ENCODE measurements around the gene BTBD2.

The BTBD2 gene

GRCh38 chr19:2056837-2057192, 41.3 kb upstream of the BTBD2 start (continued):
- no peak for TF ChIP-seq POU6F1 (CRISPR knock-in tag; IDR thresholded peaks at IDR 0.05; ENCODE audit: borderline replicate concordance, low read depth)

GRCh38 chr19:2055931-2056836, 40.7 kb upstream of the BTBD2 start:
- ATAC-seq = peak; percentile 12
- TF ChIP-seq SNAI2 (CRISPR knock-in tag; IDR thresholded peaks at IDR 0.05) (no peak), ARNTL (CRISPR knock-in tag; IDR thresholded peaks at IDR 0.05; ENCODE audit: borderline replicate concordance, low read depth) (no peak), TSHZ2 (CRISPR knock-in tag; IDR thresholded peaks at IDR 0.05) (no peak), CSRNP3 (CRISPR knock-in tag; IDR thresholded peaks at IDR 0.05) (no peak), PATZ1 (CRISPR knock-in tag; IDR thresholded peaks at IDR 0.05; ENCODE audit: borderline replicate concordance) (no peak), ZFP30 (CRISPR knock-in tag; IDR thresholded peaks at IDR 0.05) (no peak), ZC3H10 (CRISPR knock-in tag; IDR thresholded peaks at IDR 0.05) (no peak), GLIS3 (CRISPR knock-in tag; IDR thresholded peaks at IDR 0.05) (no peak), OSR1 (CRISPR knock-in tag; IDR thresholded peaks at IDR 0.05) (no peak), POU6F1 (CRISPR knock-in tag; IDR thresholded peaks at IDR 0.05; ENCODE audit: borderline replicate concordance, low read depth) (no peak), CREB5 (CRISPR knock-in tag; IDR thresholded peaks at IDR 0.05; ENCODE audit: low read depth) (no peak)

GRCh38 chr19:2054763-2055162, 39.2 kb upstream of the BTBD2 start:
- no peak for TF ChIP-seq ESRRG (CRISPR knock-in tag; IDR thresholded peaks at IDR 0.05)
- no peak for TF ChIP-seq ZNF70 (CRISPR knock-in tag; IDR thresholded peaks at IDR 0.05)
- TF ChIP-seq ARNTL (CRISPR knock-in tag; IDR thresholded peaks at IDR 0.05; ENCODE audit: borderline replicate concordance, low read depth) = no peak
- TF ChIP-seq GLIS3 (CRISPR knock-in tag; IDR thresholded peaks at IDR 0.05) = no peak
- no peak for TF ChIP-seq OSR1 (CRISPR knock-in tag; IDR thresholded peaks at IDR 0.05)
- no peak for TF ChIP-seq CREB5 (CRISPR knock-in tag; IDR thresholded peaks at IDR 0.05; ENCODE audit: low read depth)
- no peak for TF ChIP-seq TSHZ2 (CRISPR knock-in tag; IDR thresholded peaks at IDR 0.05)
- no peak for TF ChIP-seq BACH2 (CRISPR knock-in tag; IDR thresholded peaks at IDR 0.05; ENCODE audit: borderline replicate concordance)
- no peak for TF ChIP-seq ZNF8 (CRISPR knock-in tag; IDR thresholded peaks at IDR 0.05)
- no peak for TF ChIP-seq POU6F1 (CRISPR knock-in tag; IDR thresholded peaks at IDR 0.05; ENCODE audit: borderline replicate concordance, low read depth)
- no peak for TF ChIP-seq TCF4 (CRISPR knock-in tag; IDR thresholded peaks at IDR 0.05; ENCODE audit: borderline replicate concordance)
- no peak for TF ChIP-seq RARB (CRISPR knock-in tag; IDR thresholded peaks at IDR 0.05)
- TF ChIP-seq PPARA (CRISPR knock-in tag; IDR thresholded peaks at IDR 0.05; ENCODE audit: borderline replicate concordance) = no peak

More at GRCh38 chr19:2054763-2055162, 39.2 kb upstream of the BTBD2 start:
- no peak for ATAC-seq
